ENCODE results near the gene PLXNC1.

The PLXNC1 gene

DNA sequence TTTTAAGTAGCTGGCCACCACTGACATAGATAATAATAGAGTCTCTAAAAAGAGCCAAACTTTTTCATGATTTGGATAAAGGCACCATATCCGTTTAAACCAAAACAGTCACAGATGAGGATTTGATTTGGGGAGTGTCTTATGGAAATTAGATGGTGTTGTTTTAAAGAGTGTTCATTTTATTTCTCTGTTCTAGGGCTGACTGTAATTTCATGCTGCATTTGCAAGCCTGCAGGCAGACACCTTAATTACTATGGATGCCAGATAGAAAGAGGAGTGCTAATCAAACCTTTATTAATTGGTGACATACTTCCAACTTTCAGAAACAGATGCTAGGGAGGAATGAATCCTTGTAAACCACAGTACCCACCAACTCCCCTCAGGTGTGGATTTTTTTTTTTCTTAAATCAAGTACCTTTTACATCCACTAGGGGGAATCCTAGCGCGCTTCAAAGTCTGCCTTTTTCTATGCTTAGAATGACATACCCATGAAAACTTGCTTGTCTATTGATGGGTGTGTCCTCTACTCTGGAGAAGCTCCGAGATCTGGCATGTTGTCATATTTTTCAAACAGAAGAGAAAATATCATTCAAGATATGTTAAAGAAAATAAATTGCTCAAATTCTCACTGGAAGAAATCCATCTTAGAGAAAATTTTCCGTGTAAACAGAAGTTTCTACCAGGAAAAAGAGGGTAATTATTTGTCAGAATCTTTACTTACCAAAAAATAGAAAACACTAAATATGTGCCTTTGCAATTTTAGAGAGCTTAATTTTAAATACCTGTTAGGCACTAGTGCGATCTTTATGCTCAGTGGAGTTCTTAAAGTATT, 14.2 kb upstream of the PLXNC1 start:
- no peaks in the 10 kb centered on the region for H3K27me3 ChIP-seq (ENCODE audit: control insufficient read depth, insufficient read depth, low read length)
- H3K4me1 ChIP-seq (ENCODE audit: control insufficient read depth, insufficient read depth, low read length) = no peaks in the 10 kb centered on the region
- H3K4me3 ChIP-seq (ENCODE audit: low read depth, low read length) = no peak overlapping the region
- H3K36me3 ChIP-seq (ENCODE audit: control insufficient read depth, insufficient read depth, low read length) = no peaks in the 10 kb centered on the region
- H3K9me3 ChIP-seq (ENCODE audit: control insufficient read depth, insufficient read depth, low read length) = no peaks in the 10 kb centered on the region
- no peak overlapping the region for H3K27ac ChIP-seq (ENCODE audit: low read depth, low read length)
- H3K9ac ChIP-seq (ENCODE audit: low read depth, low read length) = no peak overlapping the region

DNA sequence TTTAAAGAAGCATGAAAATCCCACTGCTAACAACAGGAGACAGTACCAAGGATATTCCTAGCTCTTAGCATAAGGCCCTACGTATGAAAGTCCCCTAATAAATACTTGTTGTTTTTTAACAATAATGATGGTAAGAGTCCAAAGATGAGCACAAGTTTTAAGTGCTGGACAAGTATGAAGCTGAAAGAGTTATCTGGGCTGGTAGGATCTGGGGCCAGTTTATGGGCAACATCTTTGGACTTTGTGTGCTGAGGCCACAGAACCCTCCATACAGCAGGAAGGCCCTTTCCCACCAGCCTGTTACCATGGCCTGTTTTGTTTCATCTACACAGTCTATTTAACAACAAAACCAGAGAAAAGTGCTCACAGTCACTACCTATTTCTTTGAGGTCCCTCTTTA, 12.5 kb upstream of the PLXNC1 start:
- Histone ChIP-seq H3K27me3 (ENCODE audit: control insufficient read depth, insufficient read depth, low read length) (no peaks in the 10 kb centered on the region), H3K4me3 (ENCODE audit: low read depth, low read length) (no peak overlapping the region), H3K36me3 (ENCODE audit: control insufficient read depth, insufficient read depth, low read length) (no peaks in the 10 kb centered on the region), H3K9me3 (ENCODE audit: control insufficient read depth, insufficient read depth, low read length) (no peaks in the 10 kb centered on the region), H3K4me1 (ENCODE audit: control insufficient read depth, insufficient read depth, low read length) (no peaks in the 10 kb centered on the region), H3K27ac (ENCODE audit: low read depth, low read length) (no peak overlapping the region), H3K9ac (ENCODE audit: low read depth, low read length) (no peak overlapping the region)

DNA sequence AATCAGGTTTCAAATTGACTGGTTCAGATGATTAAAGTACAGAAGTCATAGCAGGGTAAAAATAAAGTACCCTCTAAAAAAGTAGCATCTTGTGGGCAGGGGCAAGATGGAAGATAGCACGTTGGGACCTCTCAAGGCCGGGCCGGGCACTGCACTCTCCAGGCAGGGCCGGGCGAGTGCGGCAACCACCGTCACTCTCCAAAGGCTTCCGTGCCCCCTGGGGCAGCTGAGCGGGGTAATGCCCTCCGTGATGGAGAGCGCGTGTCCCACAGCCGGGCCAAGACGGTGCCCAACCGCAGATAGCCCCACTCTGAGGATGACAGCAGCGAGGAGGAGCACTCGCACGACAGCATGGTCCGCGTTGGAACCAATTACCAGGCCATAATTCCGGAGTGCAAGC, 8.6 kb upstream of the PLXNC1 start:
- Histone ChIP-seq H3K27ac (ENCODE audit: low read depth, low read length) (no peak overlapping the region), H3K4me3 (ENCODE audit: low read depth, low read length) (no peak overlapping the region)

DNA sequence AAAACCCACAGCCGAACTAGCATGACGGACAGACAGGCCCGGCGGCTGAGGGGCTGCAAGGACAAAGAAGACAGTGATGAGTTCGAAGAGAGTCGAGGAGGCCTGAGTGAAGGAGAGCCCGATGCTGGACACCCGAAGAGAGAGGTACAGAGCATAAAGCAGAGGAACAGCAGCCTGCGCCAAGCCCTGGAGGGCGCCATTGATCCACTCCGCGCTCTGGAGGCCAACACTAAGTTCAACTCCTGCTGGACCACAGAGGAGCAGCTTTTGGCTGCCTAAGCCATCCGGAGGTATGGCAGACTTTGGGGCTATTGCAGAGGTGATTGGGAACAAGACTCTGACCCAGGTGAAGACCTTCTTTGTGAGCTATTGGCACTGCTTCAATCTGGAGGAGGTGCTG, 7.8 kb upstream of the PLXNC1 start:
- Histone ChIP-seq H3K27me3 (ENCODE audit: control insufficient read depth, insufficient read depth, low read length) (peaks cover 29% of the 10 kb centered on the region), H3K36me3 (ENCODE audit: control insufficient read depth, insufficient read depth, low read length) (no peaks in the 10 kb centered on the region), H3K27ac (ENCODE audit: low read depth, low read length) (no peak overlapping the region), H3K9ac (ENCODE audit: low read depth, low read length) (no peak overlapping the region), H3K4me3 (ENCODE audit: low read depth, low read length) (no peak overlapping the region), H3K4me1 (ENCODE audit: control insufficient read depth, insufficient read depth, low read length) (no peaks in the 10 kb centered on the region), H3K9me3 (ENCODE audit: control insufficient read depth, insufficient read depth, low read length) (no peaks in the 10 kb centered on the region)

More for the DNA sequence above, 8.6 kb upstream of the PLXNC1 start:
- peaks cover 21% of the 10 kb centered on the region for H3K27me3 ChIP-seq (ENCODE audit: control insufficient read depth, insufficient read depth, low read length)
- H3K9me3 ChIP-seq (ENCODE audit: control insufficient read depth, insufficient read depth, low read length) = no peaks in the 10 kb centered on the region
- H3K36me3 ChIP-seq (ENCODE audit: control insufficient read depth, insufficient read depth, low read length) = no peaks in the 10 kb centered on the region
- no peak overlapping the region for H3K9ac ChIP-seq (ENCODE audit: low read depth, low read length)
- no peaks in the 10 kb centered on the region for H3K4me1 ChIP-seq (ENCODE audit: control insufficient read depth, insufficient read depth, low read length)

DNA sequence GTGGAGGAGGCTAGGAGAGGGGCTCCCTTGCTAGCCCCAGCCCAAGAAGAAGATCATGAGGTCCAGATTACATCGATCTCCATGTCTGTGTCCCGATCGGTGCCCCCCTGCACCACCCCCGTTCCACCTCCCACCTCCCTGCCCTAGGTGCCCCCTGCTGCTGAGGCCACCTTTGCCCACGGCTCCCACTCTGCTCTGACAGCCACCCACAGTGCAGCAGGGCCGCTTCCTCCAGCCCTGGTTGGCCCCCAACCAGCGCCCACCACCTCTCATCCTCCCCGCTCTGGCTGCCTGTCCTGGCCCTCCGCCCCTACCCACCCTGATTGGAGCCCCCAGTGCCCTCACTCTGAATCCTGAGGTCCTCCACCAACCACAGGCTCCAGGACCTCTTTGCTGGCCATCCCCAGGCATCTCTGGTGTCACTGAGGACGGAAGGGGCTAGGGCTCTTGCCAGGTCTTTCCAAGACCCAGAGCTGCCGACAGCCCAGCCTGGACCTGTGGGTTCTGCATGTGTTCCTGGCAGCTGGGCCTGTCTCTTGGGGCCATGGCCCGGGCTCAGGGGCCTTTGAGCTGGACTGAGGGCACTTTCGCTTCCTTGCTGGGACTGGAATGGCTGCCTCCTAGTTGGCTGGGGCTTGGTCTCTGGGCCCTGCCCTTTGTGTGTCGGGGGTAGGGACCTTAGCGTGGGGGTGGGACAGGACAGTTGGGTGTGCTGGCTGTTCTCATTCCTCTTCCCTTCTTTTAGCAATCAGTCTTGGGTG, 7.2 kb upstream of the PLXNC1 start:
- no peaks in the 10 kb centered on the region for H3K9me3 ChIP-seq (ENCODE audit: control insufficient read depth, insufficient read depth, low read length)
- H3K4me3 ChIP-seq (ENCODE audit: low read depth, low read length) = no peak overlapping the region
- no peak overlapping the region for H3K27ac ChIP-seq (ENCODE audit: low read depth, low read length)
- H3K27me3 ChIP-seq (ENCODE audit: control insufficient read depth, insufficient read depth, low read length) = peaks cover 35% of the 10 kb centered on the region
- no peaks in the 10 kb centered on the region for H3K36me3 ChIP-seq (ENCODE audit: control insufficient read depth, insufficient read depth, low read length)
- no peaks in the 10 kb centered on the region; the same call in 1 of the 2 replicates for H3K4me1 ChIP-seq (ENCODE audit: control insufficient read depth, insufficient read depth, low read length)
- H3K9ac ChIP-seq (ENCODE audit: low read depth, low read length) = no peak overlapping the region

DNA sequence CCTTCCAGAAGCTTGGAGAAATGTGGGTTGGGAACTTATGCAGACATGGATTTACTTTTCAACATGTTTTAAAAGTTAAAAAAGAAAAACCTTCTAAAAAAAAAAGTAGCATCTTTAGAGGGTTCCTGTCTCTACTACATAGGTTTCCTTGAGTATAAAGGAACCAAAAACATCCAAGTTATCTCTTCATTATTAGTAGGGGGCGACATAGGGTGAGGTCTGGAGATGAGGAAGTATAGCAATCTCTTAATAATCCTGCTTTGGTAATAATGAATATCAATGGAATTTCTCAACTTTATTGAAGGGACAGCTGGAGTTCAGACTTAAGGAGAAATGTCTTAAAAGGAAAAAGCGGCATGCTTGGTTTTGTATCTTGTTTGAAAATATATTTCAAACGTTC, 6.5 kb upstream of the PLXNC1 start:
- Histone ChIP-seq H3K9ac (ENCODE audit: low read depth, low read length) (no peak overlapping the region), H3K4me1 (ENCODE audit: control insufficient read depth, insufficient read depth, low read length) (no peaks in the 10 kb centered on the region; the same call in 1 of the 2 replicates), H3K27me3 (ENCODE audit: control insufficient read depth, insufficient read depth, low read length) (peaks cover 42% of the 10 kb centered on the region), H3K27ac (ENCODE audit: low read depth, low read length) (no peak overlapping the region), H3K36me3 (ENCODE audit: control insufficient read depth, insufficient read depth, low read length) (no peaks in the 10 kb centered on the region), H3K4me3 (ENCODE audit: low read depth, low read length) (no peak overlapping the region), H3K9me3 (ENCODE audit: control insufficient read depth, insufficient read depth, low read length) (no peaks in the 10 kb centered on the region)

DNA sequence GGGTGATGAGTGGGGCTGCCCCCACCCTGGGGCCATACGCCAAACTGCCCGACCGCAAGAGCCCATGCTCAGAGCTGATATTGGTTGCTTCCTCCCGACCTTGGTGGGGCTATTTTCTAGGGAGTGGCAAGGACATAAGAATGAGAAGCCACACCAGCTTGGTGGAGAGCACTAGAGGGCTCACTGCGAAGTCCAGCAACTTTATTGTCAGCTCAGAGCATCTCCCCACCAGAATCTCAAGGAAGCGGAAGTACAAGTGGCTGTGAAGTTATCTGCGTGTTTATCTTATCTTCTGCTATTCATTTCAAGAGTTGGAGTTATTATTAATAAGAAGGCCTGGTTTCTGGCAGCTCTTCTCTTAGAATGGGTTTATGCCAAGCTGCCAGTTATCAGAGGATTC, 4.9 kb upstream of the PLXNC1 start:
- Histone ChIP-seq H3K9me3 (ENCODE audit: control insufficient read depth, insufficient read depth, low read length) (no peaks in the 10 kb centered on the region), H3K27me3 (ENCODE audit: control insufficient read depth, insufficient read depth, low read length) (peaks cover 56% of the 10 kb centered on the region), H3K9ac (ENCODE audit: low read depth, low read length) (no peak overlapping the region), H3K4me3 (ENCODE audit: low read depth, low read length) (no peak overlapping the region), H3K36me3 (ENCODE audit: control insufficient read depth, insufficient read depth, low read length) (no peaks in the 10 kb centered on the region), H3K4me1 (ENCODE audit: control insufficient read depth, insufficient read depth, low read length) (no peaks in the 10 kb centered on the region; the same call in 1 of the 2 replicates), H3K27ac (ENCODE audit: low read depth, low read length) (no peak overlapping the region)

DNA sequence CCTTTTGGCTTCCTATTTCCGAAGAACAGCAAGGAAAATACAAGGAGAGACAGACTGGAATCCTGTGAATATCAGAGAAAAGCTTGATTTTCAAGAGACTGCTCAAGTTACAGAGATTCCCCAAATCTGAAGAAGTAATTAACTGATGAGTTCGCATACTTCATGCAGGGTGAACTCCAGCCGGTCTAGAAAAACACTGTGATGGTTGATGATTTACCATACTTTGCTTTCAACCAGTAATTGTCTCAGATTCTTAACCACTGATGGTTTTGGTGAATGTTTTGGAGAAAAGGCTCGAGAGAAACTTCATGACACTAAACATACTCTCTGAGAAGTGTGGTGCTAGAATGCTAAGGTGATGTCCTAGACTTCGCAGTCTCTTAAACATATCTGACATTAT, 4.4 kb upstream of the PLXNC1 start:
- no peak overlapping the region for H3K9ac ChIP-seq (ENCODE audit: low read depth, low read length)
- H3K9me3 ChIP-seq (ENCODE audit: control insufficient read depth, insufficient read depth, low read length) = no peaks in the 10 kb centered on the region
- H3K4me3 ChIP-seq (ENCODE audit: low read depth, low read length) = no peak overlapping the region
- no peaks in the 10 kb centered on the region for H3K36me3 ChIP-seq (ENCODE audit: control insufficient read depth, insufficient read depth, low read length)
- no peaks in the 10 kb centered on the region; the same call in 1 of the 2 replicates for H3K4me1 ChIP-seq (ENCODE audit: control insufficient read depth, insufficient read depth, low read length)
- peaks cover 58% of the 10 kb centered on the region for H3K27me3 ChIP-seq (ENCODE audit: control insufficient read depth, insufficient read depth, low read length)
- H3K27ac ChIP-seq (ENCODE audit: low read depth, low read length) = no peak overlapping the region

DNA sequence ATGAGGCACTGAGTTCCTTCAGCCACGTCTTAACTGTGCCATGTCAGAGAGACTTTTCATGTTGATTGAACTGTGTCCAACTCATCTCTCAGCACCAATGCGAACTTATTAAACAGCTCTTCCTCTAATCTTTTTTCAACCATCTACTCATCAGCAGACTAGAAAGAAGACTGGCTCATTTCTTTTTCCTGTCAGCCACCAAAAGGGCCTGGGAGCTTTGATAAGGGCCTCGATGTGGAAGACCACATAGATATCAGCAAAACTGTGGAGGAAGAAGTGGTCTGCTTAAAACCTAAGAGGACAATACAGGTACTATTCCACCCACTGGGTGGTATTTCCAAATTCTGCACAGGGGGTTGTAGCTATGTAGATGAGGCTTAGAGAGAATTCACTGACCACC, 3.6 kb upstream of the PLXNC1 start:
- Histone ChIP-seq H3K27me3 (ENCODE audit: control insufficient read depth, insufficient read depth, low read length) (peaks cover 66% of the 10 kb centered on the region), H3K4me1 (ENCODE audit: control insufficient read depth, insufficient read depth, low read length) (no peaks in the 10 kb centered on the region; the same call in 1 of the 2 replicates), H3K9ac (ENCODE audit: low read depth, low read length) (no peak overlapping the region), H3K9me3 (ENCODE audit: control insufficient read depth, insufficient read depth, low read length) (no peaks in the 10 kb centered on the region), H3K4me3 (ENCODE audit: low read depth, low read length) (no peak overlapping the region), H3K27ac (ENCODE audit: low read depth, low read length) (no peak overlapping the region), H3K36me3 (ENCODE audit: control insufficient read depth, insufficient read depth, low read length) (no peaks in the 10 kb centered on the region)

DNA sequence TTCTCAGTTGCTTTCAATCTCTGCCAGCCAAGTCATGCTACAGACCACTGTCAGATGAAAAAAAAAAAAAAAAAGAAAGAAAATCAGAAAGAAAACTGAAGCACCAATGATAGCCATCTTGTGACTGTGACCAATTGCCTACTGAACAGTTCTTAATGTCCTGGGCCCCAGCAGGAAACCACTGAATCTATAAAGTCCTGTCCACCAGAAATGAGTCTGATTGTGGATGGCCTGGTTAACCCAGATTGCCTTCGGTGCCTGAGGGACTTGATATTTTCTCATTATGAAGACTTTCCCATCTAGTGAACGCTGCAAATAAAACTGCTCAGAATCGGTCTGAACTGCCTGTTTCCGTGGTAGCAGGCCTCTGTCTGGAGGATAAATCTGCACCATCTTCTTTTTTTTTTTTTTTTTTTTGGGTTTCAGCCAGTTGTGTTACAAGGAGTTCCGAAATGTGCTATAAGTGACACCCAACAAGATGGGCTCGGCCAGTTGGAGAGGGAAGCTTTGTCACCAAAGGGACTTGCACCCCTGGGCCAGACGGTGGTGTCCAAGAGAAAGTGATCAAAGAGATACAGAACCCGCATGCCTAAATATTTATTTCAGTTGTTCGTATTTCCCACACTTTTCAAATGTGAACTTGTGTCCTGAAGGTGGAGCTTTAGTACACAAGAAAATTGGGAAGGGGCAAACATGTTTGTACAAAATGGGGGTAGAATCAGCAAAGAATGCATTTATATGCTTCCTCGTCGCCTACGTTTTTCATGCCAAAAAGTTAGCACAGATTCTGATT, 3.0 kb upstream of the PLXNC1 start:
- H3K27me3 ChIP-seq (ENCODE audit: control insufficient read depth, insufficient read depth, low read length) = peaks cover 72% of the 10 kb centered on the region
- H3K36me3 ChIP-seq (ENCODE audit: control insufficient read depth, insufficient read depth, low read length) = no peaks in the 10 kb centered on the region
- peaks cover 3% of the 10 kb centered on the region for H3K4me1 ChIP-seq (ENCODE audit: control insufficient read depth, insufficient read depth, low read length)
- no peak overlapping the region for H3K9ac ChIP-seq (ENCODE audit: low read depth, low read length)
- H3K27ac ChIP-seq (ENCODE audit: low read depth, low read length) = no peak overlapping the region
- no peak overlapping the region for H3K4me3 ChIP-seq (ENCODE audit: low read depth, low read length)
- H3K9me3 ChIP-seq (ENCODE audit: control insufficient read depth, insufficient read depth, low read length) = no peaks in the 10 kb centered on the region
